Airway epithelial cell (primary cell): Measurements from ENCODE around the gene BRD3OS. TPM values are rescaled to one million over a fixed set of nuclear protein-coding genes. Genes with fewer than 3 reads are reported as not detected.

Source experiments
- total RNA-seq: library from RNA; depleted of rRNA; stranded (reverse); fragments of >200 nt; gene quantifications from 2 replicates; pipeline ENCODE4 v1.2.3, GENCODE V29; 2015

Gene BRD3OS
- total RNA-seq = 10.8 and 14.3 TPM in 2 replicates

GRCh38 chr9:134024828-134025605, at the start of gene BRD3OS:
BRD3OS (plus strand) TSS chr9:134025481; CDS start chr9:134026748, 1,267 bp downstream.

GRCh38 chr9:133991964-133992779, 33.1 kb upstream of the BRD3OS start, which contains the start of gene VAV2:
VAV2 (minus strand) TSS chr9:133992324; CDS start chr9:133992278, 46 bp downstream.

GRCh38 chr9:134067904-134068743, 42.8 kb downstream of the BRD3OS start, which contains the start of gene BRD3:
BRD3 (minus strand) TSS chr9:134068026; CDS start chr9:134053477, 14,549 bp downstream.

Other genes with a start within 250 kb of the BRD3OS start
- gene VAV2, start 33.2 kb upstream of the BRD3OS start, total RNA-seq = 21.0 and 25.1 TPM in 2 replicates
- gene BRD3, start 42.5 kb downstream of the BRD3OS start, total RNA-seq = 10.6 and 11.2 TPM in 2 replicates
- 18.3 and 31.2 TPM in 2 replicates for gene WDR5, start 110.6 kb downstream of the BRD3OS start, total RNA-seq
- not detected in 2 replicates for gene RNU6ATAC, start 139.1 kb downstream of the BRD3OS start, total RNA-seq